ENCODE data around the gene JMJD8. TPM values are rescaled to one million over a fixed set of nuclear protein-coding genes. Genes with fewer than 3 reads are reported as not detected.

The JMJD8 gene
- total RNA-seq, 4 donors from 2014 or later = 40.0 to 261 (median 58.6) TPM

DNA sequence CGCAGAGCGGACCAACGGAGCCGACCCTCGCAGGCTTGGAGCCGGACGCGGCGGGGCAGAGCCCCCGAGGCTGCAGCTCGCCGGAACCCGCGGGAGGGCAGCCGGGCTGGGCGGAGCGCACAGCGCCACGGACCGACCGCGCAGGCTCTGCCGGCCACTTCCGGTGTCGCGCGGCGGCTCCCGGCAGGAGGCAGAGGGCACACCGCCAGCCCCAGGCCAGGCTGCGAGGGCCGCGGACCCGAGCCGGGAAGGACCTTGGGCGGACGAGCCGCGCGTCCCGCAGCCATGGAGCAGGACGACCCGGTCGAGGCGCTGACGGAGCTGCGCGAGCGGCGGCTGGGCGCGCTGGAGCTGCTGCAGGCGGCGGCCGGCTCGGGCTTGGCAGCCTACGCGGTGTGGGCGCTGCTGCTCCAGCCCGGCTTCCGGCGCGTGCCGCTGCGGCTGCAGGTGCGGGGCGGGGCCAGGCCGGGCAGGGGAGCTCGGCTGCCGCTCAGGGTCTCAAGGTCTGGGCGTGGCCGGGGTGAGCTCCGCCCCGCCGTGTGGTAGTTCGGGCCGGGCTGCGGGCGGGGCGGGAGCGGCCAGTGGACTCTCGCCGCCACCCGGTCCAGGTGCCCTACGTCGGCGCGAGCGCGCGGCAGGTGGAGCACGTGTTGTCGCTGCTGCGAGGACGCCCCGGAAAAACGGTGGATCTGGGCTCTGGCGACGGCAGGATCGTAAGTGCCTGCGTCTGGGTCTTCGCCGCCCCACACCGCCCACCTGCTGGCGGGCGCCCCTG, 37.0 kb upstream of the JMJD8 start, which contains the start of gene ANTKMT:
Gene ANTKMT (plus strand): TSS at position 157 of the 775 bp plus-strand sequence. CDS start 129 bp downstream, at position 286.
- 23% methylated on average over 36 of the region's 106 CpGs; no CpG with 5 or more reads in 1 of the 2 donors for WGBS, 2 donors (ENCODE audit: low coverage in 1 of 2)
- Histone ChIP-seq H3K4me1 (peaks cover 26 to 47% (median 42%) of the 10 kb centered on the region in 4 donors), H3K36me3 (no peaks in the 10 kb centered on the region), H3K27ac (peak within 1 kb of the TSS; percentile 90 to 94 (median 93)), H3K4me3 (peak within 1 kb of the TSS; percentile 37 to 83 (median 68)), H3K9me3 (no peaks in the 10 kb centered on the region), H3K27me3 (peaks cover 31% of the 10 kb centered on the region)
- DNase-seq = peak; percentile 91
- TF ChIP-seq POLR2AphosphoS5 (IDR thresholded peaks at IDR 0.05) (peak; percentile 24 to 86 (median 75)), POLR2A (IDR thresholded peaks at IDR 0.05) (no peak)
- TF ChIP-seq, protein P1, sequence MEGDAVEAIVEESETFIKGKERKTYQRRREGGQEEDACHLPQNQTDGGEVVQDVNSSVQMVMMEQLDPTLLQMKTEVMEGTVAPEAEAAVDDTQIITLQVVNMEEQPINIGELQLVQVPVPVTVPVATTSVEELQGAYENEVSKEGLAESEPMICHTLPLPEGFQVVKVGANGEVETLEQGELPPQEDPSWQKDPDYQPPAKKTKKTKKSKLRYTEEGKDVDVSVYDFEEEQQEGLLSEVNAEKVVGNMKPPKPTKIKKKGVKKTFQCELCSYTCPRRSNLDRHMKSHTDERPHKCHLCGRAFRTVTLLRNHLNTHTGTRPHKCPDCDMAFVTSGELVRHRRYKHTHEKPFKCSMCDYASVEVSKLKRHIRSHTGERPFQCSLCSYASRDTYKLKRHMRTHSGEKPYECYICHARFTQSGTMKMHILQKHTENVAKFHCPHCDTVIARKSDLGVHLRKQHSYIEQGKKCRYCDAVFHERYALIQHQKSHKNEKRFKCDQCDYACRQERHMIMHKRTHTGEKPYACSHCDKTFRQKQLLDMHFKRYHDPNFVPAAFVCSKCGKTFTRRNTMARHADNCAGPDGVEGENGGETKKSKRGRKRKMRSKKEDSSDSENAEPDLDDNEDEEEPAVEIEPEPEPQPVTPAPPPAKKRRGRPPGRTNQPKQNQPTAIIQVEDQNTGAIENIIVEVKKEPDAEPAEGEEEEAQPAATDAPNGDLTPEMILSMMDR (IDR thresholded peaks at IDR 0.05) = peak in 1 of 5 experiments; percentile 21
- in situ Hi-C loops (cut with MboI; ENCODE audit: low pct_ligation_motif_present in 1 of 4, low pct_unique_long_range_greater_than_20kb in 1 of 4, low sequenced_read_pairs in 3 of 4) = no loop called here
- intact Hi-C loops (cut with DNase I; ENCODE audit: low total_unique reads) = no loop called here

DNA sequence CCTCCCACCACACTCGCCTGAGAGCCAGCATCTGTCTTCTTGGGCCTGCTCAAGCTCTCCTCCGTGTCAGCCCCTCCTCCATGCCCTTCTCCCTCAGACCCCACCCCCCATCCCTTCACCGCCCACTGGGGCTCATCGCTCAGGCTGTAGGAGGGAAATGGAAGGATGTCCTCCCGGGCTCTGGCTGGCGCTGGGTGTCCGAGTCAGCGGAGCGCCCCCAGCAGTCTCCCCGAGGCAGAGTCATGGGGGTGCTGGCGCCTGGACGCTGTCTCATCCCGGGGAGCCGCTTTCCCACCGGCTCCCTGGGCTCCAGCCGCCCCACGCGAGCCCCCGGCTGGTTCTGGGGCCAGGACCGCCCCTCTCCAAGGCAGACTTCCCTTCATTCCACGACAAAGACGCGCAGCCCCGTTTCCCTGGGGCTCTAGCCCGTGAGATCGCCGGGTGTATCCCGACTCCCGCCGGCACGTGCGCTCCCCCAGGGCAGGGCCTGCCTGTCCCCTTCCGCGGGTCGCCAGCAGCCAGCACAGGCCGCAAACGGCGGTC, 36.4 kb upstream of the JMJD8 start:
- H3K36me3 ChIP-seq = no peaks in the 10 kb centered on the region
- peak overlapping the region; percentile 37 to 83 (median 68) for H3K4me3 ChIP-seq
- peak overlapping the region; percentile 90 to 94 (median 93) for H3K27ac ChIP-seq
- in situ Hi-C loops (cut with MboI; ENCODE audit: low pct_ligation_motif_present in 1 of 4, low pct_unique_long_range_greater_than_20kb in 1 of 4, low sequenced_read_pairs in 3 of 4) = no loop called here
- peaks cover 31% of the 10 kb centered on the region for H3K27me3 ChIP-seq
- WGBS, 2 donors (ENCODE audit: low coverage in 1 of 2) = 3% methylated on average over 6 of the region's 38 CpGs; no CpG with 5 or more reads in 1 of the 2 donors
- H3K9me3 ChIP-seq = no peaks in the 10 kb centered on the region
- DNase-seq = peak; percentile 46
- TF ChIP-seq EP300 (IDR thresholded peaks at IDR 0.05; ENCODE audit: low read depth) (no peak), POLR2A (IDR thresholded peaks at IDR 0.05) (no peak), POLR2AphosphoS5 (IDR thresholded peaks at IDR 0.05) (no peak)
- TF ChIP-seq, protein P1 (IDR thresholded peaks at IDR 0.05) = no peak
- H3K4me1 ChIP-seq = peaks cover 30 to 51% (median 46%) of the 10 kb centered on the region in 4 donors
- intact Hi-C loops (cut with DNase I; ENCODE audit: low total_unique reads) = no loop called here

DNA sequence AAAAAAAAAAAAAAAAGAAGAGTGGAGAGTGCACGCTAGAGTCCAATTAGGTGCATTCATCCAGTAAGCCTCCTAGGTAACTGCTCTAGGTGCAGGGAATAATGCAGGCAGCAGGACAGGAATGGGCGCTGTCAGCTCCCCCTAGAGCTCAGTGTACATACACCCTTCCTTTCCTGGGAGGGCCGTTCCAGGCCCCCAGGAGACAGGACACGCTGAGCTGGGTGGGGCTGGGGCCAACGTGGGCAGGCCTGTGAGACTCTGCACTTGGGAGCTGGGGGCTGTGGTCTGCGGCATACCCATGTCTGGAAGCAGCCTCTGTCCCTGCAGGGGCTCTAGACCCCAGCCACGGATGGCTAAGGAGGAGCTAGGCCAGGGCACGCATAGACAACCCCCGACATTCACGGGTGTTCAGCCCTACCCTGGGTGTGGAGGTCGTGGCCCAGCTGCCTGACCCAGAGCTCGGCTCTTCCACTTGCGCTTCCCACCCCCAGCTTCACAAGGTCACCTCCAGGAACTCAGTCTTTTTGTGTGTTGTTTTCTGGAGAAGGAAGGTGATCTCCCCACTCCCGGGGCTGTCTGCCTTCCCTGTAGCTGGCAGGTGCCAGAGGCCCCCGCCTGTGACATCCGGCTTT, 35.8 kb upstream of the JMJD8 start:
- Histone ChIP-seq H3K27ac (peak overlapping the region; percentile 90 to 94 (median 93)), H3K36me3 (no peaks in the 10 kb centered on the region), H3K4me3 (peak overlapping the region; percentile 37 to 83 (median 68)), H3K9me3 (no peaks in the 10 kb centered on the region), H3K27me3 (peaks cover 27% of the 10 kb centered on the region), H3K4me1 (peaks cover 30 to 54% (median 49%) of the 10 kb centered on the region in 4 donors)
- DNase-seq = peak; percentile 34
- in situ Hi-C loops (cut with MboI; ENCODE audit: low pct_ligation_motif_present in 1 of 4, low pct_unique_long_range_greater_than_20kb in 1 of 4, low sequenced_read_pairs in 3 of 4) (loop anchor here in 1 of 4 donors (10.0 kb wide), 1 partner anchor 65 kb away; the partner anchor contains the start of genes CHTF18 and RPUSD1), intact Hi-C loops (cut with DNase I; ENCODE audit: low total_unique reads) (no loop called here)
- TF ChIP-seq POLR2AphosphoS5 (IDR thresholded peaks at IDR 0.05) (no peak), POLR2A (IDR thresholded peaks at IDR 0.05) (no peak), EP300 (IDR thresholded peaks at IDR 0.05; ENCODE audit: low read depth) (no peak)
- TF ChIP-seq, protein P1 (IDR thresholded peaks at IDR 0.05) = peak in 3 of 5 experiments; percentile 6 to 18 (median 10)
- WGBS, 2 donors (ENCODE audit: low coverage in 1 of 2) = 0 to 12% methylated on average over 1 to 15 of the region's 16 CpGs

DNA sequence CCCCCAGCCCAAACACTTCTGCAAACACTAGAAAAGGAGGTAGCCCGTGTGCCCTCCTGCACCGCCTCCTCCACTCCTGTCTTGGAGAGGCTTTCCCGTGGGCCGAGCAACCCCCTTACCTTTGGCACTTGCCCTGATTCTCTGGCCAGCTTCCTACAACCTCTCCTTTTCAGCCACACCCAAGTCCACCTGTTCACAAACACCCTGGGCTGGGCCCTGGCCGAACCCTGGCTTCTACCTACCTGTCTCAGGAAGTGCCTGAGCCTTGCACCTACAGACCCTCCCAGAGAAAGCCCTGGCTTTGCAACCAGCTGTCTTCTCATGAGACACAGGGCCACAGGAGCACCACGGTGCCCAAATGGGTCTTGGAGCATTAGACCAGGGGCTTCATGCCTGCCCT, 34.8 kb upstream of the JMJD8 start:
- H3K27me3 ChIP-seq = peaks cover 26% of the 10 kb centered on the region
- no peak overlapping the region for H3K4me3 ChIP-seq
- intact Hi-C loops (cut with DNase I; ENCODE audit: low total_unique reads) = no loop called here
- H3K4me1 ChIP-seq = peaks cover 30 to 61% (median 54%) of the 10 kb centered on the region in 4 donors
- peak; percentile 77 for DNase-seq
- no peaks in the 10 kb centered on the region for H3K36me3 ChIP-seq
- TF ChIP-seq, protein P1 (IDR thresholded peaks at IDR 0.05) = no peak
- TF ChIP-seq POLR2A (IDR thresholded peaks at IDR 0.05) (peak; percentile 12), POLR2AphosphoS5 (IDR thresholded peaks at IDR 0.05) (peak in 1 of 3 donors; percentile 46), EP300 (IDR thresholded peaks at IDR 0.05; ENCODE audit: low read depth) (no peak)
- H3K9me3 ChIP-seq = no peaks in the 10 kb centered on the region
- H3K27ac ChIP-seq = peak overlapping the region; percentile 49 to 94 (median 93)
- 63% methylated on average over 6 of the region's 6 CpGs; no CpG with 5 or more reads in 1 of the 2 donors for WGBS, 2 donors (ENCODE audit: low coverage in 1 of 2)
- in situ Hi-C loops (cut with MboI; ENCODE audit: low pct_ligation_motif_present in 1 of 4, low pct_unique_long_range_greater_than_20kb in 1 of 4, low sequenced_read_pairs in 3 of 4) = loop anchor here in 1 of 4 donors (10.0 kb wide), 1 partner anchor 66 kb away; the partner anchor contains the start of genes CHTF18 and RPUSD1

Data from transverse colon (tissue), 4 donors.